H1 (cell line): Measurements from ENCODE around the gene IBSP. TPM values are rescaled to one million over a fixed set of nuclear protein-coding genes. Genes with fewer than 3 reads are reported as not detected.

Source experiments
- polyA plus RNA-seq, 7 experiments: library from polyadenylated mRNA; depleted of rRNA in 3 of 7; stranded (reverse) in 5 of 7; unstranded in 2 of 7; fragments of >200 nt in 5 of 7; fragments of 200-250 nt in 2 of 7; gene quantifications; 1 replicate in 5 of 7; 2 replicates in 1 of 7; 4 replicates in 1 of 7; pipeline versions ENCODE4 v1.2.1 to v1.2.3, GENCODE V29; 2011 to 2013; ENCODE audit warnings: missing spikeins in 2 of 7, mixed read lengths in 2 of 7
- total RNA-seq: library from RNA; stranded (reverse); fragmentation: NEBNext Ultra II Directional; extraction: Animal tissue kit (Norgen Biotek cat#: 25700); gene quantifications from 2 replicates; pipeline ENCODE4 v1.2.1, GENCODE V29; 2021
- TF ChIP-seq, protein P1 (sequence below), 3 experiments: IDR thresholded peaks; 1 replicate in 2 of 3; 2 replicates in 1 of 3; pipeline versions ENCODE4 v1.5.1 to v1.6.1; 2011; ENCODE audit warnings: low read length in 3 of 3, mild to moderate bottlenecking in 3 of 3, inconsistent platforms in 2 of 3, low read depth in 1 of 3, moderate library complexity in 1 of 3; ENCODE audit not compliant: insufficient read depth in 1 of 3; ENCODE audit errors: control extremely low read depth in 1 of 3

Gene IBSP
- total and polyA plus RNA-seq, 2 of the 8 experiments (the other 6 are each of a cell fraction or from before 2014, with no cell fraction given): not detected

DNA sequence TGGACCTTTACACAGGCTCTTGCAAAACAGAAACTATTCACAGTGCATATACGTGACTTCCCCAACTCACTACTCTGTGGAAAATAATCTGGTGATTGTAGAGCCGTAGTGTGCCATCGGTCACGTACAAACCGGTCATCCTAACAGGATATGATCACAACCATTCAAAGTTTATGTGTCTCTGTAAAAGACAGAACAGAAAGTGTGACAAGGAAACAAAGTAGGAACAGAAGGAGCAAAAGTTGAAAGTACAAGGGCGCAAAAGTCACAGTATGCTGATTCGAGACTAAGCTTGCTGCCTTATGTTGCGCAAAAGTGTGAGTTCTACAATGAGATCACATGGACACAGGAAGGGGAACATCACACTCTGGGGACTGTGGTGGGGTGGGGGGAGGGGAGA is 52.0 kb downstream of the IBSP start (continued):
- TF ChIP-seq, protein P1, sequence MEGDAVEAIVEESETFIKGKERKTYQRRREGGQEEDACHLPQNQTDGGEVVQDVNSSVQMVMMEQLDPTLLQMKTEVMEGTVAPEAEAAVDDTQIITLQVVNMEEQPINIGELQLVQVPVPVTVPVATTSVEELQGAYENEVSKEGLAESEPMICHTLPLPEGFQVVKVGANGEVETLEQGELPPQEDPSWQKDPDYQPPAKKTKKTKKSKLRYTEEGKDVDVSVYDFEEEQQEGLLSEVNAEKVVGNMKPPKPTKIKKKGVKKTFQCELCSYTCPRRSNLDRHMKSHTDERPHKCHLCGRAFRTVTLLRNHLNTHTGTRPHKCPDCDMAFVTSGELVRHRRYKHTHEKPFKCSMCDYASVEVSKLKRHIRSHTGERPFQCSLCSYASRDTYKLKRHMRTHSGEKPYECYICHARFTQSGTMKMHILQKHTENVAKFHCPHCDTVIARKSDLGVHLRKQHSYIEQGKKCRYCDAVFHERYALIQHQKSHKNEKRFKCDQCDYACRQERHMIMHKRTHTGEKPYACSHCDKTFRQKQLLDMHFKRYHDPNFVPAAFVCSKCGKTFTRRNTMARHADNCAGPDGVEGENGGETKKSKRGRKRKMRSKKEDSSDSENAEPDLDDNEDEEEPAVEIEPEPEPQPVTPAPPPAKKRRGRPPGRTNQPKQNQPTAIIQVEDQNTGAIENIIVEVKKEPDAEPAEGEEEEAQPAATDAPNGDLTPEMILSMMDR (IDR thresholded peaks at IDR 0.05; ENCODE audit: control extremely low read depth in 1 of 3, insufficient read depth in 1 of 3, low read depth in 1 of 3, low read length in 3 of 3): no peak
